ENCODE measurements around the gene RBM20.

The RBM20 gene

DNA sequence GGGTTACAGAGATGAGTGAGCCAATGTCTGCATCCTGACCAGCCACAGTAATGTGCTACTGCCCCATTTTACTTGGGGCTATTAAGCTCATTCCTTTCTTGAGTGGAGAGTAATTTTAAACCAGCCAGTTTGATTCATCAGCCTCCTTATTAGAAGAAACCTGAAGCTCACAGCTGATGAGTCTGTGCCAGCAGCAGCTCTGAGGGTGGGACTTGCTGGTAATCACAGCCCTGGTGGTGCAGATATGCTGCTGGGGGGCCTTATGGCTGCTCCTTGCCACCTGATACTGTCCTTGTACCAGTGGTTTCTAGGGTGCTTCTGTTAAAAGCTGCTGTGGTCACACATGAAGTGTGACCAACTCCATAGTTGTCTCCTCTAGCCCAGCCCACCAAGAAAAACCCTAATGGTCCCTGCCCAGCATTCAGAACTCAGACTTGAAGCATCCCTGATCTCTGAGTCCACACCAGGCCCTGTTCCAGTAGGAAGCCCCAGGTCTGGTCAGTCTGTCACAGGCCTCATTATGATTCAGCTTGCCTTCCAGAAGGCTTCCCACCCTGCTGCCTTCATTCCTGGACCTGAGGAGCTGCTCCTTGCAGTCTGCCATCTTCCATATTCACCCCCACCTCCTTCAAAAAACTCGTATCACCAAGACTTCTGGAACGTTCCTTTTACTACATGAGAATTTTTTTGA lies 28.9 kb upstream of the RBM20 start:
- WGBS (ENCODE audit: insufficient coverage), result 86% methylated on average over 2 of the region's 2 CpGs
- Histone ChIP-seq H3K4me3 (ENCODE audit: control insufficient read depth in 1 of 7, extremely low read depth in 1 of 7, insufficient read depth in 4 of 7, low read depth in 2 of 7, low read length in 6 of 7) (no peak overlapping the region), H3K27me3 (replicated peaks in 2 of 5; ENCODE audit: control insufficient read depth in 4 of 5, insufficient read depth in 5 of 5, low read length in 4 of 5) (no peaks in the 10 kb centered on the region), H3K9me3 (ENCODE audit: control extremely low read depth in 1 of 5, control insufficient read depth in 4 of 5, insufficient read depth in 2 of 5, low read depth in 1 of 5, low read length in 4 of 5) (no peaks in the 10 kb centered on the region), H3K27ac (ENCODE audit: insufficient read depth in 1 of 2, low read depth in 1 of 2, low read length in 2 of 2, poor library complexity in 1 of 2, severe bottlenecking in 2 of 2) (no peak overlapping the region), H3K4me1 (ENCODE audit: control extremely low read depth in 1 of 4, control insufficient read depth in 4 of 4, insufficient read depth in 4 of 4, low read length in 3 of 4) (peaks cover 0 to 21% (median 4%) of the 10 kb centered on the region in 4 experiments), H3K36me3 (ENCODE audit: control insufficient read depth in 4 of 4, insufficient read depth in 4 of 4, low read length in 3 of 4) (no peaks in the 10 kb centered on the region)
- DNase-seq, result no peak
- ChIA-PET CTCF (interaction anchor here (0.8 to 3.8 kb wide), 6 partner anchors 12 to 66 kb away, joined by 3 to 27 read pairs (median 4); no protein-coding TSS in a partner anchor), POLR2A (interaction anchor here (0.5 to 0.7 kb wide), 2 partner anchors 19 to 369 kb away, joined by 3 to 4 read pairs; no protein-coding TSS in a partner anchor)

DNA sequence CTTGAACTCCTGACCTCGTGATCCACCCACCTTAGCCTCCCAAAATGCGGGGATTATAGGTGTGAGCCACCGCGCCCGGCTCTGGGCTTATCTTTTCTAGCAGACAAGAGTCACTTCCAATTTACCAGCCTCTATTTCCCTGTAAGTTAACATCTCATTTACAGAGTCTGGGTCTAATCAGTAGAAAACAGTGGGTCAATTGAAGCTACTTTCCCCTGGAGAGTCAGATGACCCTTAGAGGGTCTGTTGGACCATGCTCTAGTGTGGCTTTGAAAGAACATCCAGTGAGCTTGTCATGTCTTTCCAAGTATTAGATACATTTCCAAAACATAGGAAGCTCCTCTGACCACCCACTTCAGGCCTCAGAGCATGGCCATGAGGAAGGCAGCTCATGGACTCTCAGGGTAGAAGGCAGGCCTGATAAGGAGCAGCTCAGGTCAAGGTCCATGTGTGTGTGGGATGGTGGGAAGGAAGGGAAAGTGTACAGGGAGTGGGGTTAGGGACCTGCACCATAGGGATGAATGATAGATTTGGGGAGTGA lies 27.6 kb upstream of the RBM20 start:
- DNase-seq, result no peak
- ChIA-PET POLR2A (no interaction called here), CTCF (interaction anchor here (0.8 to 3.8 kb wide), 6 partner anchors 9 to 76 kb away, joined by 3 to 27 read pairs (median 4); no protein-coding TSS in a partner anchor)
- Histone ChIP-seq H3K27ac (ENCODE audit: insufficient read depth in 1 of 2, low read depth in 1 of 2, low read length in 2 of 2, poor library complexity in 1 of 2, severe bottlenecking in 2 of 2) (no peak overlapping the region), H3K9me3 (ENCODE audit: control extremely low read depth in 1 of 5, control insufficient read depth in 4 of 5, insufficient read depth in 2 of 5, low read depth in 1 of 5, low read length in 4 of 5) (peaks cover 0 to 5% (median 0%) of the 10 kb centered on the region in 5 experiments), H3K4me3 (ENCODE audit: control insufficient read depth in 1 of 7, extremely low read depth in 1 of 7, insufficient read depth in 4 of 7, low read depth in 2 of 7, low read length in 6 of 7) (no peak overlapping the region), H3K4me1 (ENCODE audit: control extremely low read depth in 1 of 4, control insufficient read depth in 4 of 4, insufficient read depth in 4 of 4, low read length in 3 of 4) (peaks cover 0 to 17% (median 4%) of the 10 kb centered on the region in 4 experiments), H3K27me3 (replicated peaks in 2 of 5; ENCODE audit: control insufficient read depth in 4 of 5, insufficient read depth in 5 of 5, low read length in 4 of 5) (no peaks in the 10 kb centered on the region), H3K36me3 (ENCODE audit: control insufficient read depth in 4 of 4, insufficient read depth in 4 of 4, low read length in 3 of 4) (no peaks in the 10 kb centered on the region)
- no CpG with 5 or more reads among the region's 5 CpGs for WGBS (ENCODE audit: insufficient coverage)

DNA sequence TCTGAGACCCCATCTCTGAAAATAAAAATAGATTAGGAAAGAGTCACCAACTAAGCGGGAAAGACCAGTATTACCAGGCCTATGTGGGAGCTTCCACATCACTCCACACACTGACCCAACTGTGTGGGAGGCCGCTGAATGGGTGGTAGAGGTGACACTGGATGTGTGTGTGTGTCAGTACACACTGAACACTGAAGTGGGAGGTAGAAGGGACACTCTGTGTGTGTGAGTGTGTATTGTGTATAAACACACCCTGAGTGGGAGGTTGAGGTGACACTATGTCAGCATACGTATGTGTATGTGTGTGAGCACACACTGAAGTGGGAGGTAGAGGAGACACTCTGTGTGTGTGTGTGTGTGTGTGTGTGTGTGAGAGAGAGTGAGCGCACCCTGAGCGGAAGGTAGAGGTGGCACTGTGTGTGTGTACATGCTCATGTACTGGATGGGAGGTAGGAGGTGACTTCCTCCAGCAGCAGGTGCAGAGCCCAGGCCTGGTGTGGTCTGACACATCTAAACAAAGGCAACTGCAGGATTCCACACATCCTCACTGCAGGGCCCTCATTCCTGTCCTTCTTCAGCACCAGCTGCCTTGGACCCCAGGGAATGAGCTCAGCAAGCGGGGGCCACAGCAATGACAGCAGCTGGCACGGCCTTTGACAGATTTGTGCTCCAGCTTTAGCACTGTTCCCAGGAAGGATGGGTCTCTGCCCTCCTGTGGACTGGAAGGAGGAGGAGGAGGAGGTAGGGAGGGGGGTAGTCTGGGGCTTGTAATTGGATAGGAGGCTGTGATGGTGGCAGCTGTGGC lies 26.5 kb upstream of the RBM20 start:
- H3K4me1 ChIP-seq (ENCODE audit: control extremely low read depth in 1 of 4, control insufficient read depth in 4 of 4, insufficient read depth in 4 of 4, low read length in 3 of 4), result peaks cover 0 to 8% (median 2%) of the 10 kb centered on the region in 4 experiments
- WGBS (ENCODE audit: insufficient coverage), result 96% methylated on average over 5 of the region's 7 CpGs
- no peak overlapping the region for H3K27ac ChIP-seq (ENCODE audit: insufficient read depth in 1 of 2, low read depth in 1 of 2, low read length in 2 of 2, poor library complexity in 1 of 2, severe bottlenecking in 2 of 2)
- H3K36me3 ChIP-seq (ENCODE audit: control insufficient read depth in 4 of 4, insufficient read depth in 4 of 4, low read length in 3 of 4), result no peaks in the 10 kb centered on the region
- no peaks in the 10 kb centered on the region for H3K27me3 ChIP-seq (replicated peaks in 2 of 5; ENCODE audit: control insufficient read depth in 4 of 5, insufficient read depth in 5 of 5, low read length in 4 of 5)
- H3K4me3 ChIP-seq (ENCODE audit: control insufficient read depth in 1 of 7, extremely low read depth in 1 of 7, insufficient read depth in 4 of 7, low read depth in 2 of 7, low read length in 6 of 7), result no peak overlapping the region
- POLR2A ChIA-PET, result no interaction called here
- peaks cover 0 to 5% (median 0%) of the 10 kb centered on the region in 5 experiments for H3K9me3 ChIP-seq (ENCODE audit: control extremely low read depth in 1 of 5, control insufficient read depth in 4 of 5, insufficient read depth in 2 of 5, low read depth in 1 of 5, low read length in 4 of 5)
- no peak for DNase-seq
- CTCF ChIA-PET, result interaction anchor here (0.6 to 3.8 kb wide), 4 partner anchors 10 to 55 kb away, joined by 3 to 27 read pairs (median 4); no protein-coding TSS in a partner anchor

DNA sequence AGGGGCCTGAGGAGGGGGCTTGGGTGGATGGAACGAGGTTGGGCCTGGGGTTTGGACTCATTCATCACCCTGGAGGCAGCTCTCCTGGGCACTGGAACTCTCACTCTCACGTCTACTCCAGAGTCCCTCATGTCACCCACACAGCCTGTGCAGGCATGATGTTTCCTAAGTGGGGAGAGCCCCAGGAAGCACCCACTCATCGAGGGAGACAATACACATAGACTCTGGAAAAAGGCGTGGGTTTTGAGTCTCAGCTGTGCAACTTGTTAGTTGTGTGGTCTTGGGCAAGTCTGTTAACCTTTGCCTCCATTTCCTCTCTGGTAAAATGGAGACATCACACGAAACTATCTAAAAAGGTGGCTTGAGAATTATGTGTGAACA lies 25.9 kb upstream of the RBM20 start:
- H3K4me1 ChIP-seq (ENCODE audit: control extremely low read depth in 1 of 4, control insufficient read depth in 4 of 4, insufficient read depth in 4 of 4, low read length in 3 of 4), result peaks cover 0 to 7% (median 2%) of the 10 kb centered on the region in 4 experiments

DNA sequence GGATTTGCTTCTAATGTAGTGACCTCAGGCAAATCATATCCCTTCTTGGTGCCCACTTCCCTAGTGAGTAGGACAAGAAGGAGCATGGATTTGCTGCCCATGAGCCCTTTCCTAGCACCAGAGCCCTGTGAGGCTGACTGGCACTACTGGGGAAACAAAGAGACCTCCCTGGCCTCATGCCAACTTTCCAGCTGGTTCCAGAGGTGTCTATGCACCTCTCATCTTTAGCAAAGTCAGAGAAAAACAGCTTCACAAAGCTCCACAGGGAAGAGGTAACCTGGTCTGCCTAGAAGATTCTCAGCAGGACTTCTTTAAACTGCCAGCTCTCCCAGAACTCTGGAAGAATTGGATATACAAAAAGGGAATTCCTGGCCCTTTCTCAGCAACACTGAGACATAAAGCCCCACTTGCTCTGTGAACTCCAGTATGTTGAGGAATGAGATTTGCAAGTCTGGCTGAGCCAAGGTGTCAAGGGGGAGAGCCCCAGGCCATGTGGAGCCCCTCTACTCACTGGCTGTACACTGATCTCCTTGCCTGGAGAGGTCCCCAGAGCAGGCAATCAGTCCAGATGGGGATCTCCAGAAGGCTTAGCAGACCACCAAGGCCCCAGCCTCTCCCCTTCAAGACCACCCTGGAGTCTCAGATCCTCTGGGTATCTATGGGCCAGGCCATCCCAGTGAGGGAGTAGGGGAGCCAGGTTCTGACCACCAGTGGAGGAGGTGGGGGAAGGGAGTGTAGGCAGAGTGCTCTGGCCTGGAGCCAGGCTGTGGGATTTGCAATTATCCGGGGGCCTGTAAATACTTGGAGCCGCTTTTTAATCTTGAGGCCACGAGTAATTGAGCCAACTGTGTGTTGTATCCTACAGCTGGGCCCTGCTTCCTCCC lies 24.4 kb upstream of the RBM20 start:
- no peak for DNase-seq
- H3K4me3 ChIP-seq (ENCODE audit: control insufficient read depth in 1 of 7, extremely low read depth in 1 of 7, insufficient read depth in 4 of 7, low read depth in 2 of 7, low read length in 6 of 7), result no peak overlapping the region
- peaks cover 0 to 5% (median 0%) of the 10 kb centered on the region in 5 experiments for H3K9me3 ChIP-seq (ENCODE audit: control extremely low read depth in 1 of 5, control insufficient read depth in 4 of 5, insufficient read depth in 2 of 5, low read depth in 1 of 5, low read length in 4 of 5)
- H3K27ac ChIP-seq (ENCODE audit: insufficient read depth in 1 of 2, low read depth in 1 of 2, low read length in 2 of 2, poor library complexity in 1 of 2, severe bottlenecking in 2 of 2), result no peak overlapping the region
- POLR2A ChIA-PET, result no interaction called here
- H3K4me1 ChIP-seq (ENCODE audit: control extremely low read depth in 1 of 4, control insufficient read depth in 4 of 4, insufficient read depth in 4 of 4, low read length in 3 of 4), result no peaks in the 10 kb centered on the region
- no CpG with 5 or more reads among the region's 3 CpGs for WGBS (ENCODE audit: insufficient coverage)
- CTCF ChIA-PET, result interaction anchor here (0.6 to 1.6 kb wide), 4 partner anchors 9 to 88 kb away, joined by 3 to 6 read pairs (median 4); no protein-coding TSS in a partner anchor
- H3K36me3 ChIP-seq (ENCODE audit: control insufficient read depth in 4 of 4, insufficient read depth in 4 of 4, low read length in 3 of 4), result no peaks in the 10 kb centered on the region
- H3K27me3 ChIP-seq (replicated peaks in 2 of 5; ENCODE audit: control insufficient read depth in 4 of 5, insufficient read depth in 5 of 5, low read length in 4 of 5), result no peaks in the 10 kb centered on the region

More for the DNA sequence above, 25.9 kb upstream of the RBM20 start:
- no peaks in the 10 kb centered on the region for H3K27me3 ChIP-seq (replicated peaks in 2 of 5; ENCODE audit: control insufficient read depth in 4 of 5, insufficient read depth in 5 of 5, low read length in 4 of 5)
- no peak overlapping the region for H3K4me3 ChIP-seq (ENCODE audit: control insufficient read depth in 1 of 7, extremely low read depth in 1 of 7, insufficient read depth in 4 of 7, low read depth in 2 of 7, low read length in 6 of 7)
- no peak for DNase-seq
- no peak overlapping the region for H3K27ac ChIP-seq (ENCODE audit: insufficient read depth in 1 of 2, low read depth in 1 of 2, low read length in 2 of 2, poor library complexity in 1 of 2, severe bottlenecking in 2 of 2)
- POLR2A ChIA-PET, result no interaction called here
- WGBS (ENCODE audit: insufficient coverage), result 93% methylated on average over 4 of the region's 5 CpGs
- CTCF ChIA-PET, result interaction anchor here (0.6 to 3.8 kb wide), 6 partner anchors 9 to 63 kb away, joined by 3 to 27 read pairs (median 4); no protein-coding TSS in a partner anchor
- peaks cover 0 to 5% (median 0%) of the 10 kb centered on the region in 5 experiments for H3K9me3 ChIP-seq (ENCODE audit: control extremely low read depth in 1 of 5, control insufficient read depth in 4 of 5, insufficient read depth in 2 of 5, low read depth in 1 of 5, low read length in 4 of 5)
- no peaks in the 10 kb centered on the region for H3K36me3 ChIP-seq (ENCODE audit: control insufficient read depth in 4 of 4, insufficient read depth in 4 of 4, low read length in 3 of 4)

DNA sequence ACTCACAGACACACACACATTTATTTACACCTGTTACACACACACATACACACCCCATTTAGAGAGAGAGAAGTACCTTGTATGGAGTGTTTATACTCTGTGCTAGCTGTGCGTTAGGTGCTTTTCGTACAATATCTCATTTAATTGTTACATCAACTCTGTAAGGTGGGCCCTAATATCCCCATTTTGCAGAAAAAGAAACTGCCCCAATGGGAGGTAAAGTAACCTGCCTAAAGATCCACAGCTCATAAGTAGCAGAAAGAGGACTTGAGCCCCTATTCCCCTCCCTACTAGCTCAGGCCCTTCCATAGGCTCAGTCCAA lies 23.8 kb upstream of the RBM20 start:
- Histone ChIP-seq H3K9me3 (ENCODE audit: control extremely low read depth in 1 of 5, control insufficient read depth in 4 of 5, insufficient read depth in 2 of 5, low read depth in 1 of 5, low read length in 4 of 5) (peaks cover 0 to 5% (median 0%) of the 10 kb centered on the region in 5 experiments), H3K4me3 (ENCODE audit: control insufficient read depth in 1 of 7, extremely low read depth in 1 of 7, insufficient read depth in 4 of 7, low read depth in 2 of 7, low read length in 6 of 7) (no peak overlapping the region), H3K4me1 (ENCODE audit: control extremely low read depth in 1 of 4, control insufficient read depth in 4 of 4, insufficient read depth in 4 of 4, low read length in 3 of 4) (no peaks in the 10 kb centered on the region), H3K27me3 (replicated peaks in 2 of 5; ENCODE audit: control insufficient read depth in 4 of 5, insufficient read depth in 5 of 5, low read length in 4 of 5) (no peaks in the 10 kb centered on the region), H3K36me3 (ENCODE audit: control insufficient read depth in 4 of 4, insufficient read depth in 4 of 4, low read length in 3 of 4) (no peaks in the 10 kb centered on the region), H3K27ac (ENCODE audit: insufficient read depth in 1 of 2, low read depth in 1 of 2, low read length in 2 of 2, poor library complexity in 1 of 2, severe bottlenecking in 2 of 2) (no peak overlapping the region)
- WGBS (ENCODE audit: insufficient coverage), result no CpG with 5 or more reads among the region's 2 CpGs
- no peak for DNase-seq
- ChIA-PET CTCF (interaction anchor here (0.6 kb wide), 1 partner anchor 89 kb away, joined by 3 read pairs; no protein-coding TSS in a partner anchor), POLR2A (no interaction called here)
